ENCODE data around the gene EMX2. TPM values are rescaled to one million over a fixed set of nuclear protein-coding genes. Genes with fewer than 3 reads are reported as not detected.

Gene EMX2
- total RNA-seq, 4 donors from 2014 or later = 0.25 to 0.28 TPM; not detected in 2

DNA sequence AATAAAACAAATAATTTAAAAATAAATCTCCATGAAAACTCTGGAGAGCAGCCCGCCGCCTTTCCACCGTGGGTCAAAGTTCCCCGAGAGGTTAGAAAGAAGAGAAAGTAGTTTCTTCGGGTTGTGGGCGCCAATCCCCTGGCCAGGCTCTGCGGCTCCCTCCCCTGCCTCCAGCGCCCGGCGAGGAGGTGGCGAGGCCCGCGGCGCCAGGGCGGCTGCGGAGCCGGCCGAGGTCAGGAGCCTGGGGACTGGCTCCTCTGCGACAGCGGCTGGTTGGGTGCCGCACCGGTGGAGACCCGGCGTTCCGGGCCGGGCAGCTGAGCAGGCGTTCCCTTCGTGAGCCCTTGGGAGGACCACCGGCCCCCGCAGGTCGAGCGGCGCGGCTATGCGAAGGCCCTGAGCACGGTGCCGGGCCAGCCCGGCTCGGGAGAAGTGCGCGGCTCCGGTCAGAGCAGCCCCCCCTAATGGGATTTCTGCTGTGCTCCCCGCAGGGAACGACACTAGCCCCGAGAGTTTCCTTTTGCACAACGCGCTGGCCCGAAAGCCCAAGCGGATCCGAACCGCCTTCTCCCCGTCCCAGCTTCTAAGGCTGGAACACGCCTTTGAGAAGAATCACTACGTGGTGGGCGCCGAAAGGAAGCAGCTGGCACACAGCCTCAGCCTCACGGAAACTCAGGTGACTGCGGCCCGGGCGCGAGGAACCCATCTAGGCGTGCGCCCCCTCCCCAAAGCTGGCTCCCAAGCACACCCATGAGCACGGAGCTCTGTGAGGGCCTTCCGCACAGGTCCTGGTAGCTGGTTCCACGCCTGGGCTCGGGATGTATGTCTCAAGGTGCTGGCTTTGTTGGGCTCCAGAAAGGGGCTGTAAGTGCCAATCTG, 2.8 kb downstream of the EMX2 start:
- DNase-seq (ENCODE audit: low spot score) (no peak), ATAC-seq (ENCODE audit: low FRiP score) (no peak)
- no peak for TF ChIP-seq CTCF (IDR thresholded peaks at IDR 0.05)

DNA sequence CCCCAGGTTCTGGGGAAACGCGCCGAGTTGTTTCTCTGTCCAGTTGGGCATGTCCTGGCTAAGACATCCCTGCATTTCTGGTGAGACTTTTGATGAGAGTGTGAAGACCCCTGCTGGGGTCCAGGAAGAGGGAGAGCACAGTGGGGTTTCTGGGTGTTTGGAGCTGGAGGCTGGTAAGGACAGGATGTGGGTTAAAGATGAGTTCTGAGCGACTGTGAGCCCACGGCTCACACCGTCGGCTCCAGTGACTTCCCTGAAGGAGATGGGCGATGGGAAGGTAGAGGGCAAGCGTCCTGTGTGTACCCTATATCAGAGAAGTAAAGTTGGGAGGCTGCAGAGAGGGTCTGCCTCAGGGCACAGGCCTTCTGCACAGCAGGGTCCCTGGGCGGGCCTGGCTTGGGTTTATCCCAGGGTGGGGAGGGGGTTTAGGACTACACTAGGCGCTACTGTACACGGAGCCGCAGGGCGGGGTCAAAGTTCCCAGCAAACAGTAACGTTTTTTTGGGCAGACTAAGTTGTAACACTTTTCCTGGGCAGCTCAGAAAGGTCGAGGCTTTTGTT, 3.6 kb downstream of the EMX2 start:
- ATAC-seq (ENCODE audit: low FRiP score) (no peak), DNase-seq (ENCODE audit: low spot score) (no peak)
- no peak for TF ChIP-seq CTCF (IDR thresholded peaks at IDR 0.05)

DNA sequence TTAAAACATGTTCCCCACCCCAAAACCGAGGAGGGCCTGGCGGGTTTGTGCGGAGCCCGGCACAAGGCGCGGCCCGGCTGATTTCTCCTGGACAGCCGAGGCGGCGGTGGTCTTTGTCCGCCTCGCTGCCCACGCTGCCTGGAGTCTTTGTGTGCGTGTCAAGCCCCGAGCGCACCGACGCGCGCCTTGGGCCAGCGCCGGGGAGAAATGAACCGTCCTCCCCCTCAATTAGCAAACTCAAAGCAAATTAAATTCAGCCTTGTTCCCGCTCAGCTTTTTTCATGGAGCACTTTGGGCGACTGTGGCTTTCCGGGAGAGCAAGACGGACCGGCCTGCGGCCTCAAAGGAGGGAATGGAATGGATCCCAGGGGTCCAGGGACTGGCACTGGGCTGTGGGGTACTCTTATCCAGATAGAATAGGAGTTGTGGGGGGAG, 4.1 kb downstream of the EMX2 start:
- no peak for TF ChIP-seq CTCF (IDR thresholded peaks at IDR 0.05)

GRCh38 chr10:117547016-117547715, 4.6 kb downstream of the EMX2 start:
- TF ChIP-seq CTCF (IDR thresholded peaks at IDR 0.05) = no peak
- DNase-seq (ENCODE audit: low spot score) (no peak), ATAC-seq (ENCODE audit: low FRiP score) (no peak)

More for the DNA sequence above, 4.1 kb downstream of the EMX2 start:
- ATAC-seq (ENCODE audit: low FRiP score) (no peak), DNase-seq (ENCODE audit: low spot score) (no peak)

GRCh38 chr10:117547716-117548668, 5.4 kb downstream of the EMX2 start:
- no peak for TF ChIP-seq CTCF (IDR thresholded peaks at IDR 0.05)
- no peak for ATAC-seq (ENCODE audit: low FRiP score)
- no peak for DNase-seq (ENCODE audit: low spot score)

- ATAC-seq (ENCODE audit: low FRiP score) (no peak), DNase-seq (ENCODE audit: low spot score) (no peak)
- TF ChIP-seq CTCF (IDR thresholded peaks at IDR 0.05) = no peak
Measured at GRCh38 chr10:117549100-117549585, 6.6 kb downstream of the EMX2 start.

Measured in omental fat pad (tissue), 4 donors.